HG03175 (cell line): ENCODE data around the gene TNK1.

Experiments
- ATAC-seq: cut with Tn5 transposase; IDR thresholded peaks from one replicate; pipeline ENCODE4 v1.9.1; 2021; ENCODE audit warnings: mild to moderate bottlenecking, moderate library complexity; ENCODE audit not compliant: unreplicated experiment

The TNK1 gene

DNA sequence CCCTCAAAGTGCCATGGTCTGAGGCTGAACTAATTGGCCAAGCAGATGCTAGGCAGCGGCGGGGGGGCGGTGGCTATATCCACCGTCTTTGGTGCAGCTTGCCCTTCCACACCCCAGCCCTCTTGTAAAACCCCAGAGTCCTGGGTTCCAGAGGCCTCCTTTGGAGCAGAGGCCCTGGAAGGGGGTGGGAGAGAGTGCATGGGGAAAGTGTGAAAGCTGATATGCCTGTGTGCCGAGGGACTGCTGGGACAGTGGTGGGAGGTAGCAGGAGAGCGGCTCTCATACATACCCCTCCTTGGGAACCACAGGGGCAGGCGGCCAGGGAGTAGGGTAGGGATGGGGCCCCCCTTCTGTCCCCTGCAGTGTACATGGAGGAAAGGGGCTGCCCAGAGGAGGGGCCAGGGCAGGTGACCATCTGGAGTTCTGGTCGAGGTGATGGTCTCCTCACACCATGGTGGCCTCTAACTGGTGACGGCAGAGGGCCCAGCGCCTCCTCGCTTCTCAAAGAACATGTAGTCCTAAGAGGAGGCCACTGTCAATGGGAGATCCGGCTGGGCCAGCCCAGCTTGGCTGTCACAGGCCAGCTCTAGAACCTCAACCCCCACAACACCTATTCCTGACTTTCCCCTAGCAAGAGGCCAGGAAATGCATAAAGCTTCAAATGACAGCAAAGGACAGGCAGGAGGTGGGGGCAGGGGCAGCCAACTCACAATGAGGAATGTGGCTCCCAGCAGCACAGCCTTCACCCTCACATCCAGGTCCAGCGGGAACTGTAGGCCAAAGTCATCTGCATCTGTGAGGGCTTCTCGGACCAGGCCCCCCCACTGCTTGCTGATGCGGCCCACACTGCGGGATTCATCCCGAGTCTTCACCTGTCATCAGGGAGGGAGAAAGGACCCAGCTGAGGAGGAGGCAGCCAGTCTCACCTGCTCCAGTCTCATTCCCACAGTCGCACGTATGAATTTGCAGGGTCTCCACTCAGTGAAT lies 9.3 kb downstream of the TNK1 start:
- ATAC-seq, result no peak

DNA sequence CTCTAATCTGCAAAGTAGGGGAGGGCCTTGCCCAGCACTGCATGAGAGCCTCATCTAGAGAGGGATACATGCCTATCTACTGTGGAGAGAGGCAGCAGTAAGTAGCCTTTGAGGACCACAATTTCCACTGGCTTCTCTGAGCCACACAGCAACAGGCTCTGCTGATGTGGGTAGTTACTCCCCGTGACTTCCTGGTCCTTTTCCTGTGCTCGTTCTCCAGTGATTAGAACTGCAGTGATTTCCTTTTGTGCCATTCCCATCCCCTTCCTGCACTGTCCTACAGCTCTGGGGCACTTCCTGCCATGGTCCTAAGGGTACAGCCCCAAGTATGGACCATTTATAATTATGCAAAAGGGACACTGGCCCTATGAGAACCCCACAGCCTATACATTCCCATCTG lies 10.4 kb downstream of the TNK1 start:
- ATAC-seq, result no peak

DNA sequence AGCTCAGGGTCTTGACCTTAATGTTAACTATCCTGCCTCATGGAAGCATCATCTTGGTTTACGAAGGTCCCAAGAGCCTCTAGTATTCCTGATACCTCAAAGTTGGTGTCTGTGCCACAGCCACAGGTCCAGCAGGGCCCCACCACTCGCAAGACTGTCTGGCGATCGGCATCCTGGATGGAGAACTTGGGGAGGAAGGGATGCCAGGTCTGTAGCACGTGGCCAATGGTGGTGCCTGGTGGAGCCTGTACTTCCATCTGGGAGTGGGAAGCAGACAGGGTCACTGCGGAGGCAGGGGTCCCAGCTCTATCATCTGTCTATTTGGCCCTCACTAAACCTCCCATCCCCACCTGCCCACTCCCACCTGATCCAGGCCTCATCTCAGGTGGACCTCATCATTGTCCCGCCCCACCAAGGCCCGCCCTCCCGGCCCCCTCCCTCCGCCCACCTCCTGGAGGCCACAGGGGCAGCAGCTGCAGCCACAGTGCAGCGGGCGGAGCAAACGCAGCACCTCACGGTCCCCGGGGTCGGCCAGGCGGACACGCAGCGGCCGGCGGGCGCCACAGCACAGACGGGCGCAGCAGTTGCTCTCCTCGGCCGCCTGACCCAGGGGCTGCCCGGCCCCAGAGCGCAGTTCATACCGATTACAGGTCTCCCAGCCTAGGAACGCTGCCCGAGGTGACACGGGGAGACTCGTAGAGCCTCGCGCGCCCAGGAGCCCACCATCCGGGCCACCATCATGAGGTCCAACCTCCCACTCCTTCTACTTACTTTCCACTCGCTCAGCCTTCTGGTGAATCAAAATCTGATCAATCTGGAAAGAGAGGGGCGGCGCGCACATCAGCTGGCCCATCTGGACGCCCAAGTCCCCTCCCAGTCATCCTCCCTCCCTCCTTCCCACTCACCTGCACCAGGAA lies 12.1 kb downstream of the TNK1 start:
- ATAC-seq, result no peak

DNA sequence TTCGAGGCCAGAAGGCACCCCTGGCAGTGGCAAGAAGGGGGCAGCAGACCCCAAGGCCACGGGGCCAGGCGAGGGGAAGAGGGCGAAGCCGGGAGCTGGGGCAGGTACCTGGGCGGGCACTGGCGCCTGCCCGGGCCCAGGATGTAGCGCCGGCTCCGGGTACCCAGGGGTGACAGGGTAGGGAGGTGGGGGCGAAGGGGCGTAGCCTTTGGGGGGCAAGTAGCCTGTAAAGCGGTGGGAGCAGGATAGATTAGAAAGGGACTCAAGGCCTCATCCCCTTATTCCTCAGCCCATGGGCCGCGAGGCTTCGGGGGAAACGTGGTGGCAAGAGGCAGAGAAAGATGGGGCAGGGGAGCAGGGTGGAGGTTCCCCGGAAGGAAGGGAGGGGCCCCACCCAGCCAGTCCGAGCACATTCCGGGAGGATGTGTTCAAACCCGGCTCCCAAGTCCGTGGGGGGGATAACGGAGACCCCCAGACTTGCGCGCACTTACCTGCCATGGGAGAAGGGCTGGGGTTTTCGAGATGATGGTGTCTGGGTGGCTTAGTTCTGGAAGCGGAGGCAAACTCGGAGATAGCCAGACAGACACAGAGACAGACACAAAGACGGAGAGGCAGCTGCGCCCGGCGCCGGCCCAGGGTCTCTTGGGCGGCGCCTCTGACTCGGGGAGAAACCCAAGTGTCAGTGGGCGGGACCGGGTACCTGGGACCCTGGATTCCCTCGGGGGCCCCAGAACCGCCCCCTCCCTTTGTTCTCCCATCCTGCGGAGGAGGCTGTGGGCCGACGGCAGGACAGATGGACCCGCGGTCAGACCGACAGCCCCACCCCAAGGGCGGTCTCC lies 12.9 kb downstream of the TNK1 start:
- peak; percentile 32 for ATAC-seq

DNA sequence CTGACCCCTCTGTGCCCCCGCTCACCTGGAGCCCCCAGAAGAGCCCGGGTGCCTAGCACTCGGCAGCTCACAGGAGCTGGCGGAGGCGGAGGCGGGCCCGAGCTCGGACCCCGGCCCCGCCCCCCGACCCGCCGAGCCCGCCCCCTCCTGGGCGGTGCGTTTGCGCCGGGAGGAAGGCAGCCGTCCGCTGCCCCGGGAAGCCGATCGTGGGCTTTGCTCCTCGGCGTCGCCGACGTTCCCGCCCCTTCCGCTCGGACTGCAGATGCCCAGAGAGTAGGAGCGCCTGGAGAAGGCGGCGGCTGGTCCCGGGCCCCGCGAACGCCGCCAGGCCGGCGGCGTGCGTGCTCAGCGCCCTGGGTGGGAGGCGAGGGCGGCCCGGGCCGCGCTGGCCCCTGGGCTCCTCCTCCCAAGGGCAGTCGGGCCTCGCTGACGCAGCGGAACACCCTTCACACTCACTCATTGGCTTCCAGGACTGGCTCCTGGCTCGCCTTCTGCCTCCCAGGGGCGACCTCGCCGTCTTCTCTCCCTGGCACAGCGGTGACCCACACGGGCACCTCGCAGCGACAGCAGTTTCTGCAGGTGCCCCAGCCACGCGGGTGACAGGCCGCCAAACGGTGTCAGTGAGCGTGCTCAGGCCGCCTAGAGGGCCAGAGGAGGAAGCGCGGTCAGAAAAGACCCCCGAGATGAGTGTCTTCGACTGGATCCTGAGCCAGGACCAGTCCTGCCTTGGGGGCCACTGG lies 13.7 kb downstream of the TNK1 start, which contains the start of gene PLSCR3:
TSS of gene PLSCR3 (minus strand) at position 74 of the 740 bp plus-strand sequence. CDS start 415 bp downstream, outside the sequence.
- ATAC-seq, result peak; percentile 69

DNA sequence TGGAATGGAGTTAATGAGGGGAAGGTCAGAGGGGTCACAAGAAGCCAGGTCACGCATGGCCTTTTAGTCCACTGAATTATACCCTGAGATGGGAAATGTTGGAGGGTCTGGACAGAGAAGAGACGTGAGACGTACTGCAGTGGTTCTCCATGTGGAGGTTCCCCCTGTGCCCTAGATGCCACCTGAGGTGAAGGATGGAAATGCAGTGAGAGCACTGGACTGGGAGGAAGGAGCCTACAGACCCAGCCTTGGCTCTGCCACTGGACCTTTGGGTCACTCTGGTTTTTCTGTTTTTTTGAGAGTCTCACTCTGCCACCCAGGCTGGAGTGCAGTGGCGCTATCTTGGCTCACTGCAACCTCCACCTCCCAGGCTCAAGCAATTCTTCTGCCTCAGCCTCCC lies 15.3 kb downstream of the TNK1 start:
- no peak for ATAC-seq

DNA sequence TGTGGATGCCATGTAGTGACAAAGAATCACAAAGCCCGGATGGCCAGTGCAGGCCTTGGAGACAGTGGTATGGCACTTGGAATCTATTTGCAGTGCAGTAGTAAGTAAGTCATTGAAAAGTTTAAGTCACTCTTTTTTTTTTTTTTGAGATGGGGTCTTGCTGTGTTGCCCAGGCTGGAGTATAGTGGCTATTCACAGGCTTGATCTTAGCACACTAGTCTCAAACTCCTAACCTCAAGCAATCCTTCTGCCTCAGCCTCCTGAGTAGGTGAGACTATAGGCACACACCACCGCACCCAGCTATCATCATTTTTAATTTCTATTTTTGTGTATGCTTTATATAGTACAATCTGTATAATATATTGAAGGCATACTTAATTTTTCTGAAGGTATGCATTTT lies 17.7 kb downstream of the TNK1 start:
- ATAC-seq, result no peak

DNA sequence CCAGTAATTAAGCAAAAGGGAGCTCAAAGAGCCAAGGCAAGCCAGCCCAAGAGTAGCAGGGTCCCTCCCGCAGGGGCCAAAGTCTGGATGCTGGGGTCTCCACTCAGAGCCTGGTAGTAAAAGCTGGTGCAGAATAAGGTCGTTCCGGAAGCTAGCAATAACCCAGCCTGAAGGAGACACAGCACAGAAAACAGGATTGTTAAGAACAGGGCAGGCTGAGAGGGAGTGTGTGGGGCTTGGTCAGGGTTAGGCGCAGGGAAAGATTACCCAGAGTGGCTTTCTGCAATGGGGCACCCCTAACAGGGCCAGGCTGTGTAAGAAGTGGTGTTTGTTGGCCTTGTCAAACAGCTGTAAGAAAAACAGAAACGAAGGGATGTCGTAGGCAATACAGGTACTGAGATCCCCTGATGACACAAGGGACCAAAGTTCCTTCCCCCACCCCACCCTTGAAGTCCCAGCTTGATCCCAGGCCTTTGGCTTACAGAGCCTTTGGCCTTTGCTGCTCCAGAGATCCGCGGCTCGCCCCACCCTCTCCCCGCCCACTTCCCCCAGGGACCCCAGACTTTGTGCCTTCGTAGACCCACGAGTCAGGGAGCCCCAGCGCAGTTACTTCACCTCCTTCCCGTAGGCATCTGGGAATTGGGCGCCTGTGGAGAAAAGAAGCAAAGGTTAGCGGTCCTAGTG lies 22.3 kb downstream of the TNK1 start:
- ATAC-seq, result no peak

DNA sequence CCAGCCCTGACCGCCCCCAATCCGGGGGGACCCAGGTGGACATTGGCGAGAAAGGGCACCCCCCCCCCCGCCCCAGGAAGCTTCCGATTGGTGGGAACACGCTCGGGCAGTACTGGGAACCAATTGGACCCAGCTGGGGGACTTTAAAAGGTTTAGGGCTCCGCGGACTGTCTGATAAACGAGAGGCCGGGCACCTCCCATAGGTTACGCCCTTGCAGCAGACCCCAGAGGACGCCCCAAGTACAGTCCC lies 22.8 kb downstream of the TNK1 start:
- no peak for ATAC-seq

DNA sequence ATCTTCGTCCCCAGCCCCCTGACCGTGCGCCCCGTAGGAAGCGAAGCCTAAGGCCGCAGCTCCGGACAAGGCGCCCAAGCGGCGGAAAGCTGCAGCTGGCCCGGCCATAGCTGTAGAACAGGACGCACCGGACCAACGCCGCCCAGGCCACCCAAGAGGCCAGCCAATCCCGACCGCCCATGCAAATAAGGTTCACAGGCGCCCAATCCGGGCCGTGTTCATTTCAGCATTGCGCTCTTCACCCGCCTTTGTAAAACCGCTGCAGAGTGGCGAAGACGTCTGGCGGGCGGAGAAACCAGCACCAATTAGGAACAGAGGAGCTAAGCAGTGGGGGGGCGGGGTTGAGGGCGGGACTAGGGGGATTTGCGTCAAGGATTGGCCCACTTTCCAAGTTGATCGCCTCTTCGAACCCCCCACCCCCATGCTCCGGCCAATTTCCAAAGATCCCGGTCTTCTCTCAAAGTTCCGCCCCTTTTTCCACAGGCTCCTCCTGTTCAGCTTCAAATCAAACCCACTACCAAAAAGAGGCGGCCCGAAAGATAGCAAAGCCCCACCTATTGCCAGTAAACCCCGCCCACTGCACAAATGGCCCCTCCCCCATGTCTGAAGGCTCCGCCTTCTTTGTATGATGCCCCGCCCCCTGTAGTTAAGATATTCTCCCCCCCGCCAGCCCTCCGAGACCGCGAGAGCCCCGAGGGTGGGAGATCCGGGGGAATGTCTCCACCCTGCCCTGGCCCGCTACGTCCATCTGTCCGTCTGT lies 23.3 kb downstream of the TNK1 start, which contains the start of gene TMEM256:
TSS of gene TMEM256 (minus strand) at position 121 of the 760 bp plus-strand sequence. CDS start at position 108, 13 bp downstream.
- ATAC-seq, result peak; percentile 94

DNA sequence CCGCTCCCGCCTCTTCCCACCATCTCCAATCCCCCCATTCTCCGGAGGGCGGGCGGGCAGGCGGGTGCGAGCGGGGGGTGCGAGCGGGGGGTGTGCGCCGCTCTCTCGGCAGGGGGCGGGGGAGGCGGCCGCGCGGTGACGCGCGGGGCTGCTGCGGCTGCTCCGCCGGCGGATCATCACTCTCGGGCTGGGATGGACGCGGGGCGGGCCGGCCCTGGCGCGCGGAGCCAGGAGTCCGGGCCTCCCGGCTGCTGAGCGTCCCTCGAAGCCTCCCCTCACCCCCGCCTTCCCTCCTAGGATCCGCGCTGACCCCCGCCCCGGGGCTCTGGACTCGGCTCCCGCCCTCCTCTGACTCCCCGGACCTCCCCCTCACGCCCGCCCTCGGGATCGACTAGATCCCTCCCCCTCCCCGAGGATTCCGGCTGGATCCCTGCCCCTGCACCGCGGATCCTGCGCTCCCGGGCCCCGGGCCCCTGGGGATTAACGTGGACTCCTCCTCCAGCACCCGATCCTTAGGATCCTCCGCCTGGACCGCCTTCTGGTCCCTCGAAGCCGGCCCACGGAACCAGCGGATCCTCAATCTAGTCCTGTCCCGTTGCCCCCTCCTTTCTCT lies 24.0 kb downstream of the TNK1 start:
- no peak for ATAC-seq

DNA sequence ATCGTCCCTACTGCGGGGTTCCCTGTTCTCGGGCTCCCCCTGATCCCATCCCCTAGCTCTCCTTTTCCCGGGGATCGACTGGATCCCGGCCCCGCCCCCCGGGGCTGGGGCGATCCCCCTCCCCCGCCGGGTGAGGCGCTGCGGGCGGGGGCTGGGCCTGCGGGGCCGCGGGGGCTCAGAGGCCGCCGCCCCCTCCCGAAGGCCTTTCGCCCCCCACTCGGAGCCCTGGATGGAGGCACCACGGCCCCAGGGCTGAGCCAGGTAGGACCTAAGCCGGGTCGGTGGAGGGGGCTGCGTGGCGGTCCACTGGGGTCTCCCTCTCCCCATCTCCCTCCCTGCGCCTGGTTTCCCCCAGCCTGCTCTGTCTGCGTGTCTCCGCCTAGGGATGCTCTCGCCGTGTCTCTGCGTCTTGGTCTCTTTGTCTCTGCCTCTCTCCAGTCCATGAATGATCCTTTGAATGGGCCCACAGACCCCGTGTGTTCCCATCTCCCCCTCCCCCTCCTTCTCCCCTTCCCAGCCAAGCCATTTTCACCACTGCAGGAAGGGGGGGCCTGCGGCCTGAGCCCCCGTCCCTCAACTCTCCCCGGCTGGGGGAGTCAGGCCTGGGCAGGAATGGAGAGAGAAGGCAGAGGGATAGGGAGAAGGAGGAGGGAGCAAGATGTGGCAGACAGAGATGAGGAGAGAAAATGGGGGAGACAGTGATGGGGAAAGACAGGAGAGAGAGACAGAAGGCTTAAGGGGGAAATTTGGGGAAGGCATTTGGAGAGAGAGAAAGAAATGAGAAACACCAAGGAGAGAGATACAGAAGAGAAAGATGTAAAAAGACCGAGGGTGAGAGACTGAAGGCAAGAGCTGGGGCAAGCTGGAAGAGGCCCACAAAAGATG lies 24.7 kb downstream of the TNK1 start:
- no peak for ATAC-seq

DNA sequence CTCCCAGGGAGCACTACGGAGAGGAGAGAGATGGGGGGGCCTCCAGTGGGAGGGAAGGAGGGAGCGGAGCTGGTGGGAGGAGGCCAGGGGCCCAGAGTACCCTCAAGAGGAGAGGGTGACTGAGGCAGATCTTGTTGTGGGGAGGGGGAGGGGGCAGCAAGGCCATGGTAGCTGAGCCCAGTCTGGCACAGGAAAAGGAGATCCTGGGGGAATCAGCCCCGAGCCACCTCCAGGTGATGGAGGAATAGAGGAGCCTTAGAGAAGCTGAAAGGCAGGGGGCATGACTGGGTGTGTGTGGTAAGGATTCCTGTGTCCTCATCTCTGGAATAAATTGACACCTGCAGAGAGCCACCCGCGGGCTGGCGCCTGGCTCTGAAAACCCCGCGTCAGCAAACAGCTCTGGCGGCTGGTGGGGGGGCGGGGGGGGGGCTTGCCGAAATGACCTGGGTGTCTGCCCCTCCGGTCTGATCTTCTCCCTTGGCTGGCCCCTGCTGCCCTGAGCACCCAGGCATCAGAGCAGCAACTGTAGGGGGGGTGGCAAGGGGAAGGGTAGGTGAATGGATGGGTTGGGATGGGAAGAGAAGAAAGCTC lies 25.4 kb downstream of the TNK1 start:
- no peak for ATAC-seq

DNA sequence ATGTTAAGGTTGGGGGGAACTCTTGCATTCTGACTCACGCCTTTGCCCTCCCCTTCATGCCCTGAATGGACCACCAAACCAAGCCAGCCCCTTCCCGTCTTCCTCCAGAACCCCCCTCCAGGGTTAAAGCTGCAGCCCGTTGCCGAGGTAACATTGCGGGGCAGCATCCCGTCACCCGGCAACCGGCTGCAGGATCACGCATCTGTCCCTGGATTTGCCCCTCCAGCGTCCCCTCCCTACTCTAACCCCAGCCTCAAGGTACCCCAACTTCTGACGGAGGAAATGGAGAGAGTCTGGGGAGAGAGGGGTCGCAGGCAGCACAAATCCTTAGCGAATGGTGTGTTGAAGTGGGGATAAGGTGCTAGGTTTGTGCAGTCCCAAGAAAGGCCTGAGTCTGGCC lies 26.2 kb downstream of the TNK1 start:
- no peak for ATAC-seq

DNA sequence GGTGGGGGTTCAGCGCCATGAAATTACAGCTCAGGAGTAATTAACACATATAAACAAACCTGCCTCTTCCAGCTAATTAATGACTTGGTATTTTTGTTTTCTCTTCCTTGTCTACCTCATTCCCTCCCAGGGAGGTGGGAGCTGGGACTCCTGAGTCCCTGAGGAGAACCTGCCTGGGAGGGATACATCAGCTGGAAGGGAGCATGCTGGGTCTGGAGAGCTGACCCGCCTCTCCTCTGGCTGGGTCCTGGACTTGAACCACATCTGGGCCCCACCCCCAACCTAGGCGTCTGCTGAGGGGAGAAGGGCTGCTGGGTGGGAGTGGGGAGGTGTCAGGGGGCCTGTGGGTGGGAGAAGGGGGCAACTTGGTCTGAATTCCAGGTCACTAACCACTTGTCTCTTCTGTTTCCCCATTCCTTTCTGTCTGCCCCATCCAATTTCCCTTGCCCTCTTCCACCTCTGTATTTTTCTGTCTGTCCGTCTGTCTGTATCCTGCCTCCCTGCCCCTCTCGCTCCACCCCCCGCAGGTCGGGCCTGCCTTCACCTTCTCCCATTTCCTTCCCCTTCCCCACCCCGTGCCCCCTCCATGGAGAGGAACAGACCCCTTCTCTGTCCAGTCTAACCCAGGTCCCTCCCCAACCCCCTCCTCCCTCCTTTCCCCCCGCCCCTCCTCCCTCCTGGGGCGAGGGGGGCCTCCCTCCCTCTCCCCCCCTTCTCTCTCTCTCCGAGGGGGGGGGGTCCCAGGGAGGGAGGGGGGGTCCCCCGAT lies 26.8 kb downstream of the TNK1 start, which contains the start of gene NLGN2:
TSS of gene NLGN2 (plus strand) at position 361 of the 767 bp plus-strand sequence. CDS start 411 bp downstream, outside the sequence.
- no peak for ATAC-seq

DNA sequence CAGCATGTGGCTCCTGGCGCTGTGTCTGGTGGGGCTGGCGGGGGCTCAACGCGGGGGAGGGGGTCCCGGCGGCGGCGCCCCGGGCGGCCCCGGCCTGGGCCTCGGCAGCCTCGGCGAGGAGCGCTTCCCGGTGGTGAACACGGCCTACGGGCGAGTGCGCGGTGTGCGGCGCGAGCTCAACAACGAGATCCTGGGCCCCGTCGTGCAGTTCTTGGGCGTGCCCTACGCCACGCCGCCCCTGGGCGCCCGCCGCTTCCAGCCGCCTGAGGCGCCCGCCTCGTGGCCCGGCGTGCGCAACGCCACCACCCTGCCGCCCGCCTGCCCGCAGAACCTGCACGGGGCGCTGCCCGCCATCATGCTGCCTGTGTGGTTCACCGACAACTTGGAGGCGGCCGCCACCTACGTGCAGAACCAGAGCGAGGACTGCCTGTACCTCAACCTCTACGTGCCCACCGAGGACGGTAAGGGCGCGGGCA lies 27.4 kb downstream of the TNK1 start:
- no peak for ATAC-seq
